Smooth muscle cell (in vitro differentiated cells): Measurements from ENCODE around the gene DEPP1. TPM values are rescaled to one million over a fixed set of nuclear protein-coding genes. Genes with fewer than 3 reads are reported as not detected.
A peak's percentile ranks its signal among the peaks of the same experiment; 100 is the strongest.
"Not testable (repeated sequence)": the region's sequence is repeated elsewhere in the genome, so short reads cannot be mapped to it uniquely, and the experiment has no call there.

ENCODE experiments used
- DNase-seq: peaks from one replicate; lab custom pipeline; 2025; ENCODE audit not compliant: unreplicated experiment; lab: John Stamatoyannopoulos, UW
- H2AFZ ChIP-seq: fragments of 200-600 bp; sonication (generic); 2 replicates; pipeline ENCODE4 v1.6.0; 2016; ENCODE audit warnings: antibody characterized with exemption, low read depth, mild to moderate bottlenecking
- H3F3A ChIP-seq: fragments of 200-600 bp; sonication (generic); 2 replicates; pipeline ENCODE4 v1.6.0; 2017; ENCODE audit warnings: antibody characterized with exemption, low read depth
- H3K27ac ChIP-seq: fragments of 200-600 bp; sonication (generic); 2 replicates; pipeline ENCODE4 v1.5.1; 2016; ENCODE audit warnings: low read depth, mild to moderate bottlenecking
- H3K27me3 ChIP-seq: fragments of 200-600 bp; sonication (generic); 2 replicates; pipeline ENCODE4 v1.6.1; 2016; ENCODE audit warnings: low read depth, mild to moderate bottlenecking
- H3K36me3 ChIP-seq: fragments of 200-600 bp; sonication (generic); 2 replicates; pipeline ENCODE4 v1.5.1; 2016; ENCODE audit warnings: low read depth
- H3K4me1 ChIP-seq: fragments of 200-600 bp; sonication (generic); 2 replicates; pipeline ENCODE4 v1.5.1; 2016; ENCODE audit warnings: low read depth
- H3K4me2 ChIP-seq: fragments of 200-600 bp; sonication (generic); 2 replicates; pipeline ENCODE4 v1.6.0; 2016; ENCODE audit warnings: mild to moderate bottlenecking
- H3K4me3 ChIP-seq: fragments of 200-600 bp; sonication (generic); 2 replicates; pipeline ENCODE4 v1.5.1; 2016; ENCODE audit warnings: mild to moderate bottlenecking
- H3K79me2 ChIP-seq: fragments of 200-600 bp; sonication (generic); 2 replicates; pipeline ENCODE4 v1.6.0; 2016; ENCODE audit warnings: low read depth, mild to moderate bottlenecking
- H3K9ac ChIP-seq: fragments of 200-600 bp; sonication (generic); 2 replicates; pipeline ENCODE4 v1.6.0; 2016; ENCODE audit warnings: low read depth
- H3K9me3 ChIP-seq: fragments of 200-600 bp; sonication (generic); replicated peaks from 2 replicates; pipeline ENCODE4 v1.5.1; 2016; ENCODE audit warnings: low read depth
- H4K20me1 ChIP-seq: fragments of 200-600 bp; sonication (generic); 2 replicates; pipeline ENCODE4 v1.6.0; 2016; ENCODE audit warnings: low read depth
- WGBS: methylation state at CpG from one replicate; pipeline ENCODE4 v1.1.7; 2016; ENCODE audit warnings: low lambda C conversion rate; 5-methylcytosine and 5-hydroxymethylcytosine counted together
- polyA plus RNA-seq: library from polyadenylated mRNA; unstranded; fragments of >200 nt; fragmentation: Nextera tagmentation; extraction: Ambion mirVana; gene quantifications from 2 replicates; pipeline ENCODE4 v1.2.1, GENCODE V29; 2016
- total RNA-seq: library from RNA; depleted of rRNA; stranded (reverse); fragments of >200 nt; gene quantifications from 2 replicates; pipeline ENCODE4 v1.2.3, GENCODE V29; 2014
- TF ChIP-seq, protein P1 (sequence below): fragments of 200-600 bp; sonication (generic); IDR thresholded peaks from 2 replicates; pipeline ENCODE4 v1.5.1; 2017; ENCODE audit warnings: borderline replicate concordance, mild to moderate bottlenecking, antibody characterized with exemption; ENCODE audit not compliant: insufficient read depth, poor library complexity, severe bottlenecking

The DEPP1 gene, protein sequence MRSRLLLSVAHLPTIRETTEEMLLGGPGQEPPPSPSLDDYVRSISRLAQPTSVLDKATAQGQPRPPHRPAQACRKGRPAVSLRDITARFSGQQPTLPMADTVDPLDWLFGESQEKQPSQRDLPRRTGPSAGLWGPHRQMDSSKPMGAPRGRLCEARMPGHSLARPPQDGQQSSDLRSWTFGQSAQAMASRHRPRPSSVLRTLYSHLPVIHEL
- total RNA-seq (10.1 and 13.2 TPM in 2 replicates), polyA plus RNA-seq (12.9 and 18.8 TPM in 2 replicates)

DNA sequence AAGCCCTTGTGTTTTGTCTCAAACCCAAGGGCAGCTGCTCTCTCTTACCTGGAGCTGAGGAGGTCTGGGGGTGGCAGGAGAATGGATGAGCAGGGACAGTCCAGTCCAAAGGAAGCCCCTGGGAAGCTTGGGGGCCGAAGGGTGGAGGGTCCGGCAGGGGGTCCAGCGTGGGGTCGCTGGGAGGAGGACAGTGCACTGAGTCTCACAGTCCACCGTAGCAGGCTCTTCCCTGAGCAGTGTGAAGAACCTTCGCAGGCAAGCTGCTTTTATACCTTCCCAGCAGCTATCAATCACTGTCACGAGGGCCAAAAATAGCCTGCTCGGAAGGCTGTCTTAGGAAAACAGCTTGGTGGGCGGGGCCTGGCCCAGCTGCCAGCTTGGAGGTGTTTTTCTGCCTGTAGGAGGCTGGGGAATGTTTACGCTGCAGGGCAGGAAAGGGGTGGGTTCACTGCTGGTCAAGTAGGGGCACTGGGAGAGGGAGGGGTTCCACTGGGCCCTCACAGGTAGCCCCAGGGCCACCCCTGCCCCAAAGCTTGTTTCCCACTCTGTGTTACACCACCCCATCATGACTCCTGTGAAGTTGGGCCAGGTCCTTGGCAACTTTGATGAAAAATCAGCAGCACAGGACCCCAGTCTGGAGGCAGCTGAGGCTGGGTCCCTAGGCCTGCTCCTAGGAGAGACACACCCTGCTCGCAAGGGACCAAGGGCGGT, at the start of gene DEPP1:
Gene DEPP1 (minus strand): TSS at position 240 of the 711 bp plus-strand sequence. CDS start 779 bp downstream, outside the sequence.
- H3K9me3 ChIP-seq, result no peaks in the 10 kb centered on the region
- peak within 1 kb of the TSS; percentile 32 for H3K9ac ChIP-seq
- no peaks in the 10 kb centered on the region for H4K20me1 ChIP-seq
- H3F3A ChIP-seq, result peaks cover 6% of the 10 kb centered on the region
- H2AFZ ChIP-seq, result peak within 1 kb of the TSS; percentile 26
- DNase-seq, result peak; percentile 35
- peak within 1 kb of the TSS; percentile 39 for H3K4me3 ChIP-seq
- peaks cover 39% of the 10 kb centered on the region for H3K4me1 ChIP-seq
- no peaks in the 10 kb centered on the region for H3K27me3 ChIP-seq
- TF ChIP-seq, protein P1, sequence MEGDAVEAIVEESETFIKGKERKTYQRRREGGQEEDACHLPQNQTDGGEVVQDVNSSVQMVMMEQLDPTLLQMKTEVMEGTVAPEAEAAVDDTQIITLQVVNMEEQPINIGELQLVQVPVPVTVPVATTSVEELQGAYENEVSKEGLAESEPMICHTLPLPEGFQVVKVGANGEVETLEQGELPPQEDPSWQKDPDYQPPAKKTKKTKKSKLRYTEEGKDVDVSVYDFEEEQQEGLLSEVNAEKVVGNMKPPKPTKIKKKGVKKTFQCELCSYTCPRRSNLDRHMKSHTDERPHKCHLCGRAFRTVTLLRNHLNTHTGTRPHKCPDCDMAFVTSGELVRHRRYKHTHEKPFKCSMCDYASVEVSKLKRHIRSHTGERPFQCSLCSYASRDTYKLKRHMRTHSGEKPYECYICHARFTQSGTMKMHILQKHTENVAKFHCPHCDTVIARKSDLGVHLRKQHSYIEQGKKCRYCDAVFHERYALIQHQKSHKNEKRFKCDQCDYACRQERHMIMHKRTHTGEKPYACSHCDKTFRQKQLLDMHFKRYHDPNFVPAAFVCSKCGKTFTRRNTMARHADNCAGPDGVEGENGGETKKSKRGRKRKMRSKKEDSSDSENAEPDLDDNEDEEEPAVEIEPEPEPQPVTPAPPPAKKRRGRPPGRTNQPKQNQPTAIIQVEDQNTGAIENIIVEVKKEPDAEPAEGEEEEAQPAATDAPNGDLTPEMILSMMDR, result no peak
- H3K36me3 ChIP-seq, result no peaks in the 10 kb centered on the region
- H3K4me2 ChIP-seq, result peak within 1 kb of the TSS; percentile 83
- peak within 1 kb of the TSS; percentile 53 for H3K27ac ChIP-seq
- no peaks in the 10 kb centered on the region for H3K79me2 ChIP-seq
- 22% methylated on average over 12 of the region's 12 CpGs for WGBS

DNA sequence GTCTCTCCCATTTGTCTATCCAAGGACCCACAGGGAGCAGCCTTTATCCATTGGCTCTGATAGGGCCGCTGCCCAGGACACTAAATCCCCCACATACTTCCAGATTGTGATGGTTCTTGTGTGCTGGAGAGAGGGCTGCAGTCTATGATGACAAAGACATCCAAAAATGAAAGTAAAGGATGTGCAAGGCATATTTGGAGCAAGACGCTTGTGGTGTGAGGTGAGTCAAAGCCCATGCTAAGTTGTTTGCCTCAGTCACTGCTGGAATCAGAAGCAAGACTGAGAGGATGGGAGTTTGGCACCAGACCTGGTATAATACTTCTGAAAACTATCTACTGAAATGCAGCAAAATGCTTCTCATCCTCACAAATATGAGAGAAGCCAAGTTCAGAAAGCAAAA, 44.8 kb upstream of the DEPP1 start:
- Histone ChIP-seq H4K20me1 (no peaks in the 10 kb centered on the region), H3F3A (no peaks in the 10 kb centered on the region), H3K27me3 (no peaks in the 10 kb centered on the region), H3K4me3 (no peak overlapping the region), H3K27ac (no peak overlapping the region), H3K4me2 (no peak overlapping the region), H3K9me3 (no peaks in the 10 kb centered on the region), H3K79me2 (no peaks in the 10 kb centered on the region), H3K9ac (no peak overlapping the region), H3K36me3 (no peaks in the 10 kb centered on the region), H2AFZ (no peak overlapping the region), H3K4me1 (no peaks in the 10 kb centered on the region)
- TF ChIP-seq, protein P1, result no peak
- DNase-seq, result no peak
- 88% methylated on average over 2 of the region's 2 CpGs for WGBS

DNA sequence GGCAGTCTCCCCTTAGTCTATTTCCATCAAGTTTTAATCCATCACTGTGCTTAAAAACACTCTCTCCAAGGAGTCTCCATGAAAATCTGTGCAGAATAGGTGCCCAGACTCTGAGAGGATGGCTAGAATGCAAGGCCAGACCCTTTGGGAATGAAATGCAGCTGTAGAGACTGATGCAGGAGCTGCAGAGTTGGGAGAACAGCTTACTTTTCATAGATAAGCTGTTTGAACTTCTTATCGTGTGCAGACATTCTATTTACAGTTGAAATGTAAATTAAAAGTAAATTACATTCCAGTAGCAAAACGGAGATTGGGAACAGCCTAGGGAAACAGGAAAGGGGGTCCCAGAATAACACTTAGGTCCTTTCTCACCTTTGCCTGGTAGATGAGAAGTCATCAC, 37.0 kb upstream of the DEPP1 start:
- Histone ChIP-seq H3K4me2 (no peak overlapping the region), H3K27ac (no peak overlapping the region), H3K4me3 (no peak overlapping the region), H3K36me3 (no peaks in the 10 kb centered on the region), H3K27me3 (no peaks in the 10 kb centered on the region), H3K79me2 (no peaks in the 10 kb centered on the region), H3K9me3 (no peaks in the 10 kb centered on the region), H4K20me1 (no peaks in the 10 kb centered on the region), H3F3A (no peaks in the 10 kb centered on the region), H3K9ac (no peak overlapping the region), H2AFZ (no peak overlapping the region), H3K4me1 (no peaks in the 10 kb centered on the region)
- no peak for DNase-seq
- TF ChIP-seq, protein P1, result no peak
- WGBS, result 61% methylated on average over 2 of the region's 2 CpGs

DNA sequence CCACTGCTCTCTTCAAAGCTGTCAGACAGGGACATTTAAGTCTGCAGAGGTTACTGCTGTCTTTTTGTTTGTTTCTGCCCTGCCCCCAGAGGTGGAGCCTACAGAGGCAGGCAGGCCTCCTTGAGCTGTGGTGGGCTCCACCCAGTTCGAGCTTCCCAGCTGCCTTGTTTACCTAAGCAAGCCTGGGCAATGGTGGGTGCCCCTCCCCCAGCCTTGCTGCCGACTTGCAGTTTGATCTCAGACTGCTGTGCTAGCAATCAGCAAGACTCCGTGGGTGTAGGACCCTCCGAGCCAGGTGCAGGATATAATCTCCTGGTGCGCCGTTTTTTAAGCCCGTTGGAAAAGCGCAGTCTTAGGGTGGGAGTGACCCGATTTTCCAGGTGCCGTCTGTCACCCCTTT, 35.9 kb upstream of the DEPP1 start:
- H3K4me3 ChIP-seq, H3K27ac ChIP-seq, DNase-seq, H3K4me2 ChIP-seq, H3K79me2 ChIP-seq, H3K36me3 ChIP-seq, H3K9me3 ChIP-seq, H3K27me3 ChIP-seq, H3F3A ChIP-seq, H2AFZ ChIP-seq, H4K20me1 ChIP-seq, H3K4me1 ChIP-seq, H3K9ac ChIP-seq: not testable (repeated sequence)
- WGBS, result 85% methylated on average over 10 of the region's 10 CpGs
